ENCODE results near the gene RGSL1.
A peak's percentile ranks its signal among the peaks of the same experiment; 100 is the strongest.

- TF ChIP-seq CTCF (conservative IDR thresholded peaks at IDR 0.05; ENCODE audit: low read depth, low read length), result peak; percentile 20; the same call in 1 of the 2 replicates
- no peak for TF ChIP-seq EZH2 (IDR thresholded peaks at IDR 0.05; ENCODE audit: borderline replicate concordance, low read depth, low read length, poor library complexity, severe bottlenecking)
Measured at GRCh38 chr1:182444497-182444896, 5.4 kb upstream of the RGSL1 start.
